Measurements from ENCODE around the gene XCR1. TPM values are rescaled to one million over a fixed set of nuclear protein-coding genes. Genes with fewer than 3 reads are reported as not detected.
A peak's percentile ranks its signal among the peaks of the same experiment; 100 is the strongest.

Gene XCR1
- total and polyA plus RNA-seq, 2 donors (not counting 1 experiment from before 2014, with no cell fraction given) = 0.01 TPM; not detected in 1

- Histone ChIP-seq H3K36me3 (replicated peaks in 1 of 2; ENCODE audit: control extremely low read depth in 1 of 2, control insufficient read depth in 1 of 2, extremely low read depth in 1 of 2, insufficient read depth in 2 of 2, low read length in 1 of 2) (no peaks in the 10 kb centered on the region), H3K4me1 (ENCODE audit: control insufficient read depth in 2 of 2, insufficient read depth in 2 of 2, low read length in 2 of 2) (peaks cover 25 to 49% of the 10 kb centered on the region in 2 donors), H3K79me2 (ENCODE audit: control insufficient read depth, insufficient read depth, low read length) (peaks cover 40% of the 10 kb centered on the region), H3K4me2 (replicated peaks; ENCODE audit: low read depth, low read length, poor library complexity, severe bottlenecking) (no peak overlapping the region), H3K9ac (ENCODE audit: low read length) (no peak overlapping the region), H2AFZ (ENCODE audit: insufficient read depth, low read depth, low read length, poor library complexity, severe bottlenecking) (no peak overlapping the region), H3K27ac (ENCODE audit: low read length in 2 of 2) (peak overlapping the region in 1 of 2 donors; percentile 4), H4K20me1 (ENCODE audit: control insufficient read depth, insufficient read depth, low read length, poor library complexity, severe bottlenecking) (peaks cover 2% of the 10 kb centered on the region), H3K9me3 (ENCODE audit: control extremely low read depth in 1 of 3, control insufficient read depth in 2 of 3, insufficient read depth in 1 of 3, low read length in 2 of 3) (no peaks in the 10 kb centered on the region), H3K27me3 (replicated peaks in 1 of 4; ENCODE audit: control extremely low read depth in 1 of 4, control insufficient read depth in 3 of 4, insufficient read depth in 4 of 4, low read length in 3 of 4) (no peaks in the 10 kb centered on the region), H3K4me3 (ENCODE audit: control extremely low read depth in 1 of 5, extremely low read depth in 1 of 5, insufficient read depth in 1 of 5, low read depth in 2 of 5, low read length in 4 of 5) (no peak overlapping the region)
- ChIA-PET CTCF (interaction anchor here (0.6 to 1.1 kb wide), 3 partner anchors 55 to 1018 kb away, joined by 3 read pairs; partner anchors contain the start of genes EXOSC7 and ZDHHC3), POLR2A (no interaction called here)
- Mint-ChIP-seq H3K27me3 (no peaks in the 10 kb centered on the region), H3K27ac (no peak overlapping the region), H3K4me3 (peak overlapping the region; percentile 63), H3K4me1 (peaks cover 44% of the 10 kb centered on the region), H3K9me3 (ENCODE audit: insufficient read depth) (no peaks in the 10 kb centered on the region)
- intact Hi-C loops (cut with micrococcal nuclease) = no loop called here
- TF ChIP-seq CTCF (IDR thresholded peaks at IDR 0.05) (no peak), EZH2 (IDR thresholded peaks at IDR 0.05; ENCODE audit: borderline replicate concordance, insufficient read depth, low read depth, low read length, poor library complexity, severe bottlenecking) (no peak)
- ATAC-seq (ENCODE audit: low read depth) = no peak
- DNase-seq = no peak
- WGBS (ENCODE audit: insufficient coverage) = 100% methylated on average over 1 of the region's 3 CpGs
These were observed 33.8 kb downstream of the XCR1 start for GRCh38 chr3:45993421-45994027.

GRCh38 chr3:45992821-45993221 lies 34.5 kb downstream of the XCR1 start:
- H2AFZ ChIP-seq (ENCODE audit: insufficient read depth, low read depth, low read length, poor library complexity, severe bottlenecking) = no peak overlapping the region
- Mint-ChIP-seq H3K4me1 (peaks cover 47% of the 10 kb centered on the region), H3K9me3 (ENCODE audit: insufficient read depth) (no peaks in the 10 kb centered on the region), H3K4me3 (peak overlapping the region; percentile 63), H3K27me3 (no peaks in the 10 kb centered on the region), H3K27ac (no peak overlapping the region)
- H3K4me3 ChIP-seq (ENCODE audit: control extremely low read depth in 1 of 5, extremely low read depth in 1 of 5, insufficient read depth in 1 of 5, low read depth in 2 of 5, low read length in 4 of 5) = no peak overlapping the region
- 80% methylated on average over 1 of the region's 2 CpGs for WGBS (ENCODE audit: insufficient coverage)
- no peak overlapping the region for H3K9ac ChIP-seq (ENCODE audit: low read length)
- no peaks in the 10 kb centered on the region for H3K9me3 ChIP-seq (ENCODE audit: control extremely low read depth in 1 of 3, control insufficient read depth in 2 of 3, insufficient read depth in 1 of 3, low read length in 2 of 3)
- ATAC-seq (ENCODE audit: low read depth) (no peak), DNase-seq (no peak)
- no peaks in the 10 kb centered on the region for H3K27me3 ChIP-seq (replicated peaks in 1 of 4; ENCODE audit: control extremely low read depth in 1 of 4, control insufficient read depth in 3 of 4, insufficient read depth in 4 of 4, low read length in 3 of 4)
- peaks cover 9% of the 10 kb centered on the region for H4K20me1 ChIP-seq (ENCODE audit: control insufficient read depth, insufficient read depth, low read length, poor library complexity, severe bottlenecking)
- POLR2A ChIA-PET = no interaction called here
- H3K79me2 ChIP-seq (ENCODE audit: control insufficient read depth, insufficient read depth, low read length) = peaks cover 47% of the 10 kb centered on the region
- H3K36me3 ChIP-seq (replicated peaks in 1 of 2; ENCODE audit: control extremely low read depth in 1 of 2, control insufficient read depth in 1 of 2, extremely low read depth in 1 of 2, insufficient read depth in 2 of 2, low read length in 1 of 2) = no peaks in the 10 kb centered on the region
- no peak for TF ChIP-seq EZH2 (IDR thresholded peaks at IDR 0.05; ENCODE audit: borderline replicate concordance, insufficient read depth, low read depth, low read length, poor library complexity, severe bottlenecking)
- no peak for TF ChIP-seq CTCF (IDR thresholded peaks at IDR 0.05)
- CTCF ChIA-PET = interaction anchor here (0.9 kb wide), 1 partner anchor 54 kb away, joined by 3 read pairs; no protein-coding TSS in a partner anchor
- peak overlapping the region; percentile 25 for H3K4me2 ChIP-seq (replicated peaks; ENCODE audit: low read depth, low read length, poor library complexity, severe bottlenecking)
- intact Hi-C loops (cut with micrococcal nuclease) = no loop called here
- H3K27ac ChIP-seq (ENCODE audit: low read length in 2 of 2) = no peak overlapping the region
- H3K4me1 ChIP-seq (ENCODE audit: control insufficient read depth in 2 of 2, insufficient read depth in 2 of 2, low read length in 2 of 2) = peaks cover 25 to 49% of the 10 kb centered on the region in 2 donors

Data from B cell (primary cell).